Liver (tissue), 9 donors: ENCODE measurements around the gene CLEC2A. TPM values are rescaled to one million over a fixed set of nuclear protein-coding genes. Genes with fewer than 3 reads are reported as not detected.
"Not testable (repeated sequence)": the region's sequence is repeated elsewhere in the genome, so short reads cannot be mapped to it uniquely, and the experiment has no call there.

Source experiments
- DNase-seq: peaks from one replicate; pipeline ENCODE4 v3.0.0-alpha.2; 2017; ENCODE audit warnings: low spot score
- H3K27ac ChIP-seq, 2 donors: one replicate each; pipeline ENCODE4 v1.7.0; 2013; ENCODE audit warnings: inconsistent platforms in 2 of 2, low read length in 2 of 2, control low read depth in 1 of 2, low read depth in 1 of 2, mild to moderate bottlenecking in 1 of 2
- H3K27me3 ChIP-seq, 4 donors: one replicate each; pipeline versions ENCODE4 v1.6.1 to v1.7.0; 2013; ENCODE audit warnings: low read length in 3 of 4, inconsistent platforms in 1 of 4, mild to moderate bottlenecking in 1 of 4, moderate library complexity in 1 of 4; ENCODE audit not compliant: control insufficient read depth in 4 of 4, insufficient read depth in 4 of 4
- H3K36me3 ChIP-seq, 4 donors: one replicate each; pipeline versions ENCODE4 v1.6.1 to v1.7.0; 2013; ENCODE audit warnings: low read length in 3 of 4, mild to moderate bottlenecking in 3 of 4, low read depth in 1 of 4, moderate library complexity in 1 of 4; ENCODE audit not compliant: control insufficient read depth in 4 of 4, insufficient read depth in 3 of 4
- H3K4me1 ChIP-seq, 4 donors: one replicate each; pipeline versions ENCODE4 v1.6.1 to v1.7.0; 2013; ENCODE audit warnings: low read length in 3 of 4, mild to moderate bottlenecking in 3 of 4, moderate library complexity in 1 of 4; ENCODE audit not compliant: control insufficient read depth in 4 of 4, insufficient read depth in 4 of 4
- H3K4me3 ChIP-seq, 3 donors: one replicate each; pipeline versions ENCODE4 v1.6.1 to v1.7.0; 2013; ENCODE audit warnings: low read length in 3 of 3, control low read depth in 1 of 3, low read depth in 1 of 3, mild to moderate bottlenecking in 1 of 3
- H3K9ac ChIP-seq, 2 donors: one replicate each; pipeline ENCODE4 v1.7.0; 2013; ENCODE audit warnings: low read length in 2 of 2, mild to moderate bottlenecking in 2 of 2, moderate library complexity in 2 of 2, control low read depth in 1 of 2, low read depth in 1 of 2
- H3K9me3 ChIP-seq, 4 donors: one replicate each; pipeline versions ENCODE4 v1.6.1 to v1.7.0; 2013; ENCODE audit warnings: low read length in 3 of 4; ENCODE audit not compliant: control insufficient read depth in 4 of 4
- EGR1 ChIP-seq, 2 donors: IDR thresholded peaks; 2 replicates each; pipeline ENCODE4 v1.6.1; 2016 to 2018; ENCODE audit warnings: antibody characterized with exemption in 2 of 2, low read depth in 2 of 2
- FOXA2 ChIP-seq: IDR thresholded peaks from 2 replicates; pipeline ENCODE4 v1.6.1; 2016; ENCODE audit warnings: antibody characterized with exemption
- HNF4A ChIP-seq, 2 donors: conservative IDR thresholded peaks; 2 replicates each; pipeline ENCODE4 v1.6.1; 2016; ENCODE audit warnings: antibody characterized with exemption in 2 of 2, mild to moderate bottlenecking in 2 of 2
- NR2F2 ChIP-seq: IDR thresholded peaks from 2 replicates; pipeline ENCODE4 v1.6.1; 2016; ENCODE audit warnings: antibody characterized with exemption
- RAD21 ChIP-seq, 2 donors: IDR thresholded peaks; 2 replicates each; pipeline ENCODE4 v1.6.1; 2016; ENCODE audit warnings: antibody characterized with exemption in 2 of 2, mild to moderate bottlenecking in 2 of 2
- RXRA ChIP-seq, 2 donors: IDR thresholded peaks; 2 replicates each; pipeline ENCODE4 v1.6.1; 2017 to 2018; ENCODE audit warnings: antibody characterized with exemption in 2 of 2, mild to moderate bottlenecking in 1 of 2
- SP1 ChIP-seq: IDR thresholded peaks from 2 replicates; pipeline ENCODE4 v1.6.1; 2018; ENCODE audit warnings: antibody characterized with exemption, mild to moderate bottlenecking
- YY1 ChIP-seq: IDR thresholded peaks from 2 replicates; pipeline ENCODE4 v1.6.1; 2016; ENCODE audit warnings: antibody characterized with exemption, mild to moderate bottlenecking
- WGBS: extraction: QIAGEN DNeasy Blood & Tissue Kit; methylation state at CpG from one replicate; pipeline ENCODE4 v1.1.7; 2013; 5-methylcytosine and 5-hydroxymethylcytosine counted together
- polyA plus RNA-seq, 2 donors: library from polyadenylated mRNA; stranded (reverse) in 1 of 2; unstranded in 1 of 2; fragments of 200-250 nt in 1 of 2; fragments of >200 nt in 1 of 2; fragmentation: Nextera tagmentation in 1 of 2; extraction: Ambion mirVana in 1 of 2; gene quantifications; one replicate each; pipeline versions ENCODE4 v1.2.1 to v1.2.3, GENCODE V29; 2013 to 2015
- total RNA-seq, 2 donors: library from RNA; depleted of rRNA; stranded (reverse); fragments of >200 nt; gene quantifications; one replicate each; pipeline ENCODE4 v1.2.3, GENCODE V29; 2014
- TF ChIP-seq, protein P1 (sequence below): fragments of 150-350 bp; IDR thresholded peaks from 2 replicates; pipeline ENCODE4 v1.5.1; 2017; ENCODE audit warnings: improper control_type of control experiment, low read depth, low read length; ENCODE audit not compliant: missing input control
- TF ChIP-seq, protein P2 (sequence below): IDR thresholded peaks from 2 replicates; pipeline ENCODE4 v1.6.1; 2016; ENCODE audit warnings: antibody characterized with exemption
- TF ChIP-seq, protein P3 (sequence below): IDR thresholded peaks from 2 replicates; pipeline ENCODE4 v1.6.1; 2016; ENCODE audit warnings: antibody characterized with exemption
- TF ChIP-seq, protein P4 (sequence below): IDR thresholded peaks from 2 replicates; pipeline ENCODE4 v1.6.1; 2016; ENCODE audit warnings: antibody characterized with exemption, mild to moderate bottlenecking
- donor health status: healthy.
- donor health status: healthy.
- donor health status: healthy.
- donor health status: healthy.
- donor health status: healthy.

Gene CLEC2A
- total and polyA plus RNA-seq, 4 donors: not detected

DNA sequence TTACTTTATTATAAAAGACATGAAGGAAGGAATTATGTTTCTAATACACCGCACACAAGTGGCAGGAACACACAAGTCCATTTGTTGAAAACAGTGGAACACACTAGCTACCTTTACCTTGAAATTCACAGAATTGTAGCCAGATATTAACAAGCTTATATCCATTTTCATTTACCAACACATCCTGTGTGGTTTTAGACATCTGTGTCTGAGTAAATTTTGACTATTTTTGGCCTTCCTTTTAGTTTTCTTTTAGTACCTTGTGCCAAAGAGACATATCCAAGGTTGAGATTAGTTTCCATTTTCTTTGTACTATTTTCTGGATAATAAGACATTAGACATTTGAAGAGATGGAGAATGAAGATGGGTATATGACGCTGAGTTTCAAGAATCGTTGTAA lies 50.9 kb downstream of the CLEC2A start, which contains the start of gene KLRF2 (continued):
- TF ChIP-seq, protein P1, sequence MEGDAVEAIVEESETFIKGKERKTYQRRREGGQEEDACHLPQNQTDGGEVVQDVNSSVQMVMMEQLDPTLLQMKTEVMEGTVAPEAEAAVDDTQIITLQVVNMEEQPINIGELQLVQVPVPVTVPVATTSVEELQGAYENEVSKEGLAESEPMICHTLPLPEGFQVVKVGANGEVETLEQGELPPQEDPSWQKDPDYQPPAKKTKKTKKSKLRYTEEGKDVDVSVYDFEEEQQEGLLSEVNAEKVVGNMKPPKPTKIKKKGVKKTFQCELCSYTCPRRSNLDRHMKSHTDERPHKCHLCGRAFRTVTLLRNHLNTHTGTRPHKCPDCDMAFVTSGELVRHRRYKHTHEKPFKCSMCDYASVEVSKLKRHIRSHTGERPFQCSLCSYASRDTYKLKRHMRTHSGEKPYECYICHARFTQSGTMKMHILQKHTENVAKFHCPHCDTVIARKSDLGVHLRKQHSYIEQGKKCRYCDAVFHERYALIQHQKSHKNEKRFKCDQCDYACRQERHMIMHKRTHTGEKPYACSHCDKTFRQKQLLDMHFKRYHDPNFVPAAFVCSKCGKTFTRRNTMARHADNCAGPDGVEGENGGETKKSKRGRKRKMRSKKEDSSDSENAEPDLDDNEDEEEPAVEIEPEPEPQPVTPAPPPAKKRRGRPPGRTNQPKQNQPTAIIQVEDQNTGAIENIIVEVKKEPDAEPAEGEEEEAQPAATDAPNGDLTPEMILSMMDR: no peak
- no peak for TF ChIP-seq RAD21 (IDR thresholded peaks at IDR 0.05)
- TF ChIP-seq EGR1 (IDR thresholded peaks at IDR 0.05; ENCODE audit: low read depth in 2 of 2): no peak
- TF ChIP-seq, protein P2, sequence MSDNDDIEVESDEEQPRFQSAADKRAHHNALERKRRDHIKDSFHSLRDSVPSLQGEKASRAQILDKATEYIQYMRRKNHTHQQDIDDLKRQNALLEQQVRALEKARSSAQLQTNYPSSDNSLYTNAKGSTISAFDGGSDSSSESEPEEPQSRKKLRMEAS: no peak

DNA sequence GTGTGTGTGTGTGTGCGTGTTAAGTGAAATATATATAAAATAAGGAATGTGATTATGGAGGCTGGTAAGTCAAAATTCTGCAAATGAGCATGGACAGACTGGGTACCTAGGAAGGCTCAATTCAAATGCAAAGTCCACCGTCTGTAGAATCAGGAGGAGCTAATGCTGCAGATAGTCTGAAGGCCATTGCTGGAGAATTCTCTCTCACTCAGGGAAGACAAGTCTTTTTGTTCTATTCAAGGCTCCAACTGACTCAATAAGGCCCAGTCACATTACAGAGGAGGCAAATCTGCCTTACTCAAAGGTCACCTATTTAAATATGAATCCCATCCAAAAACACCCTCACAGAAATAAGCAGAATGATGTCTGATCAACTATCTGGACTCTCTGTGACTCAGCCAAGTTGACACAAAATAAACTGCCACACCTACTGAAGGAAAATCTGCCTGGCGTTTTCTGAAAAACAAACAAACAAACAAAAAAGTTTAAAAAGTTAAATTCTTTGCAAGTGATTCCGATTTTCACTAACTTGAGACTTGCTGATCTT lies 51.6 kb downstream of the CLEC2A start:
- 78% methylated on average over 4 of the region's 4 CpGs for WGBS
- H3K4me1 ChIP-seq: peaks cover 3 to 5% (median 4%) of the 10 kb centered on the region in 4 donors
- DNase-seq: no peak
- no peak overlapping the region for H3K9ac ChIP-seq
- no peaks in the 10 kb centered on the region for H3K36me3 ChIP-seq
- H3K27me3 ChIP-seq: no peaks in the 10 kb centered on the region
- no peaks in the 10 kb centered on the region for H3K9me3 ChIP-seq
- no peak overlapping the region for H3K27ac ChIP-seq
- H3K4me3 ChIP-seq: no peak overlapping the region
- TF ChIP-seq SP1 (no peak), YY1 (no peak), RAD21 (IDR thresholded peaks at IDR 0.05) (no peak), EGR1 (IDR thresholded peaks at IDR 0.05; ENCODE audit: low read depth in 2 of 2) (no peak)
- TF ChIP-seq, protein P3, sequence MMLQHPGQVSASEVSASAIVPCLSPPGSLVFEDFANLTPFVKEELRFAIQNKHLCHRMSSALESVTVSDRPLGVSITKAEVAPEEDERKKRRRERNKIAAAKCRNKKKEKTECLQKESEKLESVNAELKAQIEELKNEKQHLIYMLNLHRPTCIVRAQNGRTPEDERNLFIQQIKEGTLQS: no peak
- TF ChIP-seq, protein P1: no peak

DNA sequence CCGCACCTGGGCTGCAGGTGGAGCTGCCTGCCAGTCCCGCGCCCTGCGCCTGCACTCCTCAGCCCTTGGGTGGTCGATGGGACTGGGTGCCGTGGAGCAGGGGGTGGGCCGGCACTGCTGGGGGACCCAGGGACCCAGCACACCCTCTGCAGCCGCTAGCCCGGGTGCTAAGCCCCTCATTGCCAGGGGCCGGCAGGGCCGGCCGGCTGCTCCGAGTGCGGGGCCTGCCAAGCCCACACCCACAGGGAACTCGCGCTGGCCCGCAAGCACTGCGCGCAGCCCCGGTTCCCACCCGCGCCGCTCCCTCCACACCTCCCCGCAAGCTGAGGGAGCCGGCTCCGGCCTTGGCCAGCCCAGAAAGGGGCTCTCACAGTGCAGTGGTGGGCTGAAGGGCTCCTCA lies 56.0 kb downstream of the CLEC2A start:
- not testable (repeated sequence) for H3K27ac ChIP-seq, H3K9me3 ChIP-seq, H3K4me3 ChIP-seq, DNase-seq, H3K27me3 ChIP-seq, H3K4me1 ChIP-seq, H3K36me3 ChIP-seq, H3K9ac ChIP-seq
- 97% methylated on average over 26 of the region's 26 CpGs for WGBS

DNA sequence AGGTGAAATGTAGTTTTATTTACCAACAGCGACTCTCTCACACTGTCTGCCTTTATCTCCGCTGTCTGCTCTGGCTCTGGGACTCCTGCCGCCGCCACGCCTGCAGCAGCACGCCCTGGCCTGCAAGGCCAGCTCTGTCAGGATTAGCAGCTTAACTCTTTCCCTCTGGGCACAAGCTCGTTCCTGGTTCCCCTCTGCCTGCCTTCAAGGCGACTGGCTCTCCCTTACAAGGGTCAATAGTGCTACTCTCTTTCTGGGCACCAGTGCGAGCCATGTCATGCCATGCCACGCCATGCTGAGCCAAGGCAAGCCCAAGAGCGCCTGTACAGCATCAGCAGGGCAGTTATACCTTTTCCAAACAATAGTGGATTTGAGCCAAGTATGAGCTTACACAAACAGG lies 59.4 kb downstream of the CLEC2A start:
- peaks cover 0 to 3% (median 2%) of the 10 kb centered on the region in 4 donors for H3K4me1 ChIP-seq
- no peak overlapping the region for H3K27ac ChIP-seq
- H3K4me3 ChIP-seq: no peak overlapping the region
- H3K36me3 ChIP-seq: no peaks in the 10 kb centered on the region
- no peaks in the 10 kb centered on the region for H3K9me3 ChIP-seq
- DNase-seq: no peak
- no peaks in the 10 kb centered on the region for H3K27me3 ChIP-seq
- no peak overlapping the region for H3K9ac ChIP-seq
- 88% methylated on average over 11 of the region's 11 CpGs for WGBS
- TF ChIP-seq, protein P1: no peak
- TF ChIP-seq, protein P4, sequence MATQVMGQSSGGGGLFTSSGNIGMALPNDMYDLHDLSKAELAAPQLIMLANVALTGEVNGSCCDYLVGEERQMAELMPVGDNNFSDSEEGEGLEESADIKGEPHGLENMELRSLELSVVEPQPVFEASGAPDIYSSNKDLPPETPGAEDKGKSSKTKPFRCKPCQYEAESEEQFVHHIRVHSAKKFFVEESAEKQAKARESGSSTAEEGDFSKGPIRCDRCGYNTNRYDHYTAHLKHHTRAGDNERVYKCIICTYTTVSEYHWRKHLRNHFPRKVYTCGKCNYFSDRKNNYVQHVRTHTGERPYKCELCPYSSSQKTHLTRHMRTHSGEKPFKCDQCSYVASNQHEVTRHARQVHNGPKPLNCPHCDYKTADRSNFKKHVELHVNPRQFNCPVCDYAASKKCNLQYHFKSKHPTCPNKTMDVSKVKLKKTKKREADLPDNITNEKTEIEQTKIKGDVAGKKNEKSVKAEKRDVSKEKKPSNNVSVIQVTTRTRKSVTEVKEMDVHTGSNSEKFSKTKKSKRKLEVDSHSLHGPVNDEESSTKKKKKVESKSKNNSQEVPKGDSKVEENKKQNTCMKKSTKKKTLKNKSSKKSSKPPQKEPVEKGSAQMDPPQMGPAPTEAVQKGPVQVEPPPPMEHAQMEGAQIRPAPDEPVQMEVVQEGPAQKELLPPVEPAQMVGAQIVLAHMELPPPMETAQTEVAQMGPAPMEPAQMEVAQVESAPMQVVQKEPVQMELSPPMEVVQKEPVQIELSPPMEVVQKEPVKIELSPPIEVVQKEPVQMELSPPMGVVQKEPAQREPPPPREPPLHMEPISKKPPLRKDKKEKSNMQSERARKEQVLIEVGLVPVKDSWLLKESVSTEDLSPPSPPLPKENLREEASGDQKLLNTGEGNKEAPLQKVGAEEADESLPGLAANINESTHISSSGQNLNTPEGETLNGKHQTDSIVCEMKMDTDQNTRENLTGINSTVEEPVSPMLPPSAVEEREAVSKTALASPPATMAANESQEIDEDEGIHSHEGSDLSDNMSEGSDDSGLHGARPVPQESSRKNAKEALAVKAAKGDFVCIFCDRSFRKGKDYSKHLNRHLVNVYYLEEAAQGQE: no peak
- TF ChIP-seq SP1 (no peak), NR2F2 (no peak), RXRA (IDR thresholded peaks at IDR 0.05) (no peak), FOXA2 (no peak), HNF4A (conservative IDR thresholded peaks at IDR 0.05) (no peak)
